Osteoblast (primary cell): Measurements from ENCODE around the gene SPINK14. TPM values are rescaled to one million over a fixed set of nuclear protein-coding genes. Genes with fewer than 3 reads are reported as not detected.

Experiments
- DNase-seq: peaks from one replicate; pipeline ENCODE4 v3.0.0; 2011; ENCODE audit warnings: low spot score, mixed read lengths; ENCODE audit not compliant: insufficient read length; ENCODE audit errors: missing footprints
- H2AFZ ChIP-seq: 2 replicates; pipeline ENCODE4 v1.6.0; 2011; ENCODE audit warnings: mild to moderate bottlenecking, low read length
- H3K27ac ChIP-seq: 2 replicates; pipeline ENCODE4 v1.5.1; 2011; ENCODE audit warnings: mild to moderate bottlenecking, low read depth, low read length, moderate library complexity
- H3K27me3 ChIP-seq: 2 replicates; pipeline ENCODE4 v1.6.0; 2012; ENCODE audit warnings: mild to moderate bottlenecking, control low read depth, inconsistent platforms, low read length, moderate library complexity; ENCODE audit not compliant: insufficient read depth
- H3K36me3 ChIP-seq: 2 replicates; pipeline ENCODE4 v1.5.1; 2011; ENCODE audit warnings: mild to moderate bottlenecking, low read length, control low read depth, moderate library complexity; ENCODE audit not compliant: insufficient read depth
- H3K4me1 ChIP-seq: 2 replicates; pipeline ENCODE4 v1.5.1; 2011; ENCODE audit warnings: mild to moderate bottlenecking, low read length, control low read depth, moderate library complexity; ENCODE audit not compliant: insufficient read depth
- H3K4me2 ChIP-seq: 2 replicates; pipeline ENCODE4 v1.6.0; 2011; ENCODE audit warnings: mild to moderate bottlenecking, low read length; ENCODE audit not compliant: insufficient read depth
- H3K4me3 ChIP-seq: fragments of 200-600 bp; sonication (generic); 3 replicates; pipeline ENCODE4 v1.5.1; 2012; ENCODE audit warnings: mild to moderate bottlenecking, low read length, inconsistent platforms; ENCODE audit not compliant: insufficient read depth
- H3K79me2 ChIP-seq: 2 replicates; pipeline ENCODE4 v1.6.0; 2012; ENCODE audit warnings: mild to moderate bottlenecking, low read length, control low read depth, inconsistent platforms; ENCODE audit not compliant: insufficient read depth
- H3K9me3 ChIP-seq: 2 replicates; pipeline ENCODE4 v1.5.1; 2011; ENCODE audit warnings: low read depth, low read length, control low read depth
- H4K20me1 ChIP-seq: 2 replicates; pipeline ENCODE4 v1.6.0; 2012; ENCODE audit warnings: mild to moderate bottlenecking, low read length, control low read depth; ENCODE audit not compliant: insufficient read depth
- CTCF ChIP-seq: IDR thresholded peaks from 2 replicates; pipeline ENCODE4 v1.5.1; 2011; ENCODE audit warnings: mild to moderate bottlenecking, low read depth, low read length, moderate library complexity; ENCODE audit errors: extremely low read depth
- total RNA-seq: library from RNA; depleted of rRNA; stranded (reverse); fragments of >200 nt; gene quantifications from 2 replicates; pipeline ENCODE4 v1.2.3, GENCODE V29; 2012

Gene SPINK14
- total RNA-seq, 1 donor, result not detected

GRCh38 chr5:148191010-148191409 is 22.7 kb downstream of the SPINK14 start:
- Histone ChIP-seq H3K27me3 (no peaks in the 10 kb centered on the region), H3K27ac (no peak overlapping the region), H3K4me1 (no peaks in the 10 kb centered on the region), H3K4me3 (no peak overlapping the region), H2AFZ (no peak overlapping the region), H3K9me3 (no peaks in the 10 kb centered on the region), H3K79me2 (no peaks in the 10 kb centered on the region), H4K20me1 (no peaks in the 10 kb centered on the region), H3K36me3 (no peaks in the 10 kb centered on the region), H3K4me2 (no peak overlapping the region)
- TF ChIP-seq CTCF, result no peak
- no peak for DNase-seq

DNA sequence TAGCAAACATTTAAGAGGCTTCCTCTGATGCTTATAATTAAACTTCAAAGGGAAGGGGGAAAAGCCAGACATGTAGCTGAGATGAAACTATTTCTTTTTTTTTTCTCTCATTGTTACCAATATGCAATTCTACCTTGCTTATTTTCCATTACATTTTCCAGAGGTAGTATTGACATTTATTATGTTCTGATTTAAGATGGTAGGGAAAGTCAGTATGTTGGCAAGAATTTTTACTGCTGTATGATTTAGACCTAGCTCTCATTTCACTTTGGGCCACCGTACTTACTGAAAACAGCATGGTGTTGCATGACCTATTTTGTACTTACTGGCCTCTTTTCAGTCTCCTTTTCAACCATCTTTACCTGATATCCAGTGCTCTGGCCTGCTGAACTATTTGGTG is 24.9 kb downstream of the SPINK14 start:
- Histone ChIP-seq H3K36me3 (no peaks in the 10 kb centered on the region), H3K27me3 (no peaks in the 10 kb centered on the region), H3K4me2 (no peak overlapping the region), H4K20me1 (no peaks in the 10 kb centered on the region), H3K4me1 (no peaks in the 10 kb centered on the region), H3K79me2 (no peaks in the 10 kb centered on the region), H3K4me3 (no peak overlapping the region), H2AFZ (no peak overlapping the region), H3K27ac (no peak overlapping the region), H3K9me3 (no peaks in the 10 kb centered on the region)
- TF ChIP-seq CTCF, result no peak
- DNase-seq, result no peak

GRCh38 chr5:148201151-148201550 is 32.8 kb downstream of the SPINK14 start:
- H2AFZ ChIP-seq, result no peak overlapping the region
- H3K79me2 ChIP-seq, result no peaks in the 10 kb centered on the region
- H3K36me3 ChIP-seq, result no peaks in the 10 kb centered on the region
- H3K27ac ChIP-seq, result no peak overlapping the region
- H3K4me3 ChIP-seq, result no peak overlapping the region
- no peaks in the 10 kb centered on the region for H3K27me3 ChIP-seq
- H4K20me1 ChIP-seq, result no peaks in the 10 kb centered on the region
- no peaks in the 10 kb centered on the region for H3K9me3 ChIP-seq
- no peak for DNase-seq
- H3K4me1 ChIP-seq, result no peaks in the 10 kb centered on the region
- H3K4me2 ChIP-seq, result no peak overlapping the region
- TF ChIP-seq CTCF, result no peak

GRCh38 chr5:148202531-148203203 is 34.3 kb downstream of the SPINK14 start, which contains the start of gene SPINK6:
TSS of gene SPINK6 (plus strand) at chr5:148203042. CDS start at chr5:148203097, 55 bp downstream.
- Histone ChIP-seq H3K27ac (no peak within 1 kb of the TSS), H3K4me2 (no peak within 1 kb of the TSS), H3K36me3 (no peaks in the 10 kb centered on the region), H4K20me1 (no peaks in the 10 kb centered on the region), H3K9me3 (no peaks in the 10 kb centered on the region), H2AFZ (no peak within 1 kb of the TSS), H3K27me3 (no peaks in the 10 kb centered on the region), H3K79me2 (no peaks in the 10 kb centered on the region), H3K4me1 (no peaks in the 10 kb centered on the region), H3K4me3 (no peak within 1 kb of the TSS)
- DNase-seq, result no peak
- no peak for TF ChIP-seq CTCF
